OCI-LY7 (cell line): ENCODE results near the gene ARHGEF10L. TPM values are rescaled to one million over a fixed set of nuclear protein-coding genes. Genes with fewer than 3 reads are reported as not detected.

Experiments used
- BruUV-seq: library from RNA; stranded (reverse); fragments of 400-500 nt; replicated peaks from 2 replicates; lab custom pipeline; 2021; lab: Mats Ljungman, UMichigan
- CTCF ChIA-PET: fragments of 300-600 bp; sonication (Branson Sonifier 250); formaldehyde crosslinking; loops from one replicate; lab custom pipeline; 2022; ENCODE audit warnings: antibody characterized with exemption; ENCODE audit not compliant: unreplicated experiment; lab: Charles Lee
- POLR2A ChIA-PET: fragments of 300-600 bp; sonication (Branson Sonifier 250); formaldehyde crosslinking; loops from one replicate; lab custom pipeline; 2022; ENCODE audit warnings: antibody characterized with exemption; lab: Charles Lee
- DNase-seq: peaks from one replicate; pipeline ENCODE4 v3.0.0-alpha.2; 2015; ENCODE audit warnings: low spot score
- H2AFZ ChIP-seq: fragments of 200-600 bp; sonication (generic), shearing (Covaris generic); 2 replicates; pipeline ENCODE4 v1.6.1; 2014; ENCODE audit warnings: mild to moderate bottlenecking, antibody characterized with exemption, low read length, moderate library complexity
- H3K27ac ChIP-seq: fragments of 200-600 bp; sonication (generic); 2 replicates; pipeline ENCODE4 v1.5.1; 2014; ENCODE audit warnings: mixed run types, low read depth, mild to moderate bottlenecking, moderate library complexity, low read length, inconsistent platforms; ENCODE audit not compliant: poor library complexity, severe bottlenecking
- H3K36me3 ChIP-seq: fragments of 200-600 bp; sonication (generic); 2 replicates; pipeline ENCODE4 v1.6.1; 2014; ENCODE audit warnings: mild to moderate bottlenecking, antibody characterized with exemption, low read length, moderate library complexity, mixed read lengths; ENCODE audit not compliant: insufficient read depth
- H3K4me1 ChIP-seq: fragments of 200-600 bp; sonication (generic); 2 replicates; pipeline ENCODE4 v1.5.1; 2014; ENCODE audit warnings: mild to moderate bottlenecking, low read length; ENCODE audit not compliant: insufficient read depth, poor library complexity, severe bottlenecking
- H3K4me2 ChIP-seq: fragments of 200-600 bp; sonication (generic); 2 replicates; pipeline ENCODE4 v1.6.1; 2014; ENCODE audit warnings: mild to moderate bottlenecking, low read length
- H3K4me3 ChIP-seq: fragments of 200-600 bp; sonication (generic); 2 replicates; pipeline ENCODE4 v1.5.1; 2014; ENCODE audit warnings: mild to moderate bottlenecking, low read depth, low read length; ENCODE audit not compliant: poor library complexity, severe bottlenecking
- H3K79me2 ChIP-seq: fragments of 200-600 bp; sonication (generic); 2 replicates; pipeline ENCODE4 v1.6.1; 2016; ENCODE audit warnings: low read depth, mild to moderate bottlenecking, low read length, moderate library complexity, mixed read lengths; ENCODE audit not compliant: insufficient read depth
- H3K9me2 ChIP-seq: fragments of 200-600 bp; sonication (generic); 2 replicates; pipeline ENCODE4 v1.6.1; 2016; ENCODE audit warnings: mild to moderate bottlenecking, low read length, mixed read lengths; ENCODE audit not compliant: insufficient read depth
- H3K9me3 ChIP-seq: fragments of 200-600 bp; sonication (generic); 2 replicates; pipeline ENCODE4 v1.6.1; 2014; ENCODE audit warnings: mild to moderate bottlenecking, mixed run types, low read length, mixed read lengths
- H4K20me1 ChIP-seq: fragments of 200-600 bp; sonication (generic); 2 replicates; pipeline ENCODE4 v1.6.1; 2014; ENCODE audit warnings: mild to moderate bottlenecking, antibody characterized with exemption, low read length, moderate library complexity, mixed read lengths; ENCODE audit not compliant: insufficient read depth
- CTCF ChIP-seq: fragments of 200-600 bp; sonication (generic); conservative IDR thresholded peaks from 2 replicates; pipeline ENCODE4 v1.5.1; 2014; ENCODE audit warnings: mild to moderate bottlenecking, antibody characterized with exemption, low read length, moderate library complexity, mixed read lengths
- EZH2phosphoT487 ChIP-seq: fragments of 200-600 bp; sonication (generic); IDR thresholded peaks from 2 replicates; pipeline ENCODE4 v1.6.1; 2018; ENCODE audit warnings: low read depth, borderline replicate concordance, mild to moderate bottlenecking, mixed run types, antibody characterized with exemption, low read length, moderate library complexity, mixed read lengths
- intact Hi-C: fragments of 100-400 bp; cut with micrococcal nuclease; formaldehyde crosslinking; loops from one replicate; pipeline ENCODE4 v1.10.0; 2022; ENCODE audit not compliant: unreplicated experiment
- total RNA-seq, 2 experiments: library from RNA; depleted of rRNA in 1 of 2; stranded (reverse); fragments of >200 nt in 1 of 2; shearing (Covaris generic) in 1 of 2; gene quantifications; 2 replicates each; pipeline ENCODE4 v1.2.3, GENCODE V29; 2014 to 2022

Gene ARHGEF10L
- total RNA-seq, 2 experiments from 2014 or later, result 2.4 TPM; not detected in 1

DNA sequence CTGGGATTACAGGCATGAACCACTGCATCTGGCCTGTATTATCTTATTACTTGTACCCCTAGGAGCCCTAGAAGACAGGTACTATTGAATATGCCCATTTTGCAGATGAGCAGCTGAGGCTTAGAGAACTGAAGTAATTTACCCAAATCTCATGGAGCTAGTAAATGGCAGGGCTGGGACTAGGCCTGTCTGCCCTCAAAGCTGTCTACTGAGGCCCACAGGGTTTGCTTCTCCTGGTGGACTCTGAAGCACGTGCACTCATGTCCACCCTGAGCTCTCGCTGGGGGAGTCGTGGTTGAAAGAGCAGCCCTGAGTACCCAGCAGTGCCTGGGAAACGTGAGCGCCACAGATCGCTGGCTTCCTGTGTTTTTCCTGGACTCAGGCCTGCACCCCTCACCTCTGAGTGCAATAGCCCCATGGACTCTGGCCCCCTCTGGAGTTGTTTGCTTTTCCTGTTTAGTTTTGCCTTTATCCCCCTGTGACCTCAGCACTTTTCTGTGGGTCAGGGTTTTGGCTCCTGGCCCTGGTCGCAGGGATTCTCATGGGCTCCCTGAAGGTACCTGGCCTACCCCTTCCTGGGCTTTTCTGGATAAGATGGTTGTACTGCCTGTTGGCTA is 52.4 kb downstream of the ARHGEF10L start:
- intact Hi-C loops, result no loop called here
- TF ChIP-seq EZH2phosphoT487 (no peak), CTCF (no peak)
- H3K27ac ChIP-seq, result no peak overlapping the region
- ChIA-PET CTCF (no interaction called here), POLR2A (no interaction called here)
- H3K79me2 ChIP-seq, result no peaks in the 10 kb centered on the region
- H3K4me1 ChIP-seq, result no peaks in the 10 kb centered on the region
- no peak overlapping the region for H2AFZ ChIP-seq
- no peak for DNase-seq
- no peaks in the 10 kb centered on the region for H3K9me2 ChIP-seq
- no peaks in the 10 kb centered on the region for H3K36me3 ChIP-seq
- H3K9me3 ChIP-seq, result no peaks in the 10 kb centered on the region
- H3K4me3 ChIP-seq, result no peak overlapping the region
- no peaks in the 10 kb centered on the region for H4K20me1 ChIP-seq
- H3K4me2 ChIP-seq, result no peak overlapping the region
- no TSS peak for BruUV-seq

GRCh38 chr1:17594026-17594425 is 54.5 kb downstream of the ARHGEF10L start:
- Histone ChIP-seq H4K20me1 (no peaks in the 10 kb centered on the region), H3K27ac (no peak overlapping the region), H2AFZ (no peak overlapping the region), H3K9me3 (no peaks in the 10 kb centered on the region), H3K9me2 (no peaks in the 10 kb centered on the region), H3K4me2 (no peak overlapping the region), H3K36me3 (no peaks in the 10 kb centered on the region), H3K79me2 (no peaks in the 10 kb centered on the region), H3K4me1 (no peaks in the 10 kb centered on the region), H3K4me3 (no peak overlapping the region)
- intact Hi-C loops, result no loop called here
- ChIA-PET POLR2A (no interaction called here), CTCF (no interaction called here)
- BruUV-seq, result no TSS peak
- TF ChIP-seq CTCF (no peak), EZH2phosphoT487 (no peak)
- no peak for DNase-seq
